NCI-H2196 treated with DMSO at 0.1 percent for 48 hours (cell line): Measurements from ENCODE around the gene RAB3A.
"Not testable (repeated sequence)": the region's sequence is repeated elsewhere in the genome, so short reads cannot be mapped to it uniquely, and the experiment has no call there.

ENCODE experiments used
- DNase-seq: peaks from one replicate; lab custom pipeline; 2025; ENCODE audit not compliant: unreplicated experiment; lab: John Stamatoyannopoulos, UW

RAB3A gene

DNA sequence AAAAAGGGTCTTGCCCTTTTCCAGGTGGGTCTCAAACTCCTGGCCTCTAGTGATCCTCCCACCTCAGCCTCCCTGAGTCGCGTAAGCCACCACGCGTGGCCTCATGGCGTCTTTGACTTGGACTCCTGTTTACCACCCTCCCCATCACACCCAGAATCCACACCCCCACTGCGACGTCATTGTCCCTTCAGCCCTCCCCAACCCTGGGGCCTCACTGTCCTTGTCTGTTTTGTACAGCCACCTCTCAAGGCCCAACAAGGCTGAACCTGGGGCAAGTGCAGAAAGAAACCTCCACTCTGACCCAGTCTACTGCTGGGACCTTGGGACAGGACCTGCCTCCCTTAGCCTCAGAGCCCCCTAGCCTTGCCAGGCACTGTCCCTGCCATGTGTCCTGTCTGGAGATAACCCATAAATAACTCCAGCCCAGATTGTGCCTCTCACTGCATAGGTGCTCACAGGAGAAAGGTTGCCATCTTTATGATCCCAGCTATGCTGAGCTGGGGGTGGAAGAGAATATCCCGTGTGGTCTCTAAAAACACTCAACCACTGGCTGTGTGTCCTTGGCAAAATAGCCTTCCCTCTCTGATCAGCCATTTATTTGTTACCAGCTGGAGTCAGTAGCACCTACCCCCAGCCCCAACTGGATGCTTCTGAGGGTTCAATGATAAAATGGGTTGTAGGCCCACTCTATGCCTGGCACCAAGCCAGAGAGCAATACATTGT, 32.1 kb downstream of the RAB3A start:
- DNase-seq = no peak

DNA sequence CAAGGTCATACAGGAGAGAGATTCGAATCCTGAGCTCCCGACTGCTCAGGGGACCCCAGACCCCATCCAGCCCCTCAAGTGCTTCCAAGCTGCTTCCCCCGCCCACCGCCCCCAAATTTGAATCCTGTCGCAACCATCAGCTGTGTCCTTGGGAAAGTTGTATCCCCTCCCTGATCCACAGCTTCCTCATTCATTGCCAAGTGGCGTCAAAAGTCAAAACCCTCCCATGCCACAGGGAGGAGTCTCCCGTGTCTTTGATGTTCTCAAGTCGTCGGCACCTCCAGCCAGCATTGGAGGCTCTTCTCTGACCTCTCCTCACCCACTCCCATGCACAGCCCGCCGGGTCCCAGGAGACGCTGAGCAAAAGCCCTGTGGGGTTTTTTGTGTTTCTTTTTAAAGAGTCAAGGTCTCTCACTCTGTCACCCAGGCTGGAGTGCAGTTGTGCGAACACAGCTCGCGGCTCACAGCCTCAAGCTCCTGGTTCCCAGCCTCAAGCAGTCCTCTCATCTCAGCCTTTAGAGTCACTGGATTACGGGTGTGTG, 33.1 kb downstream of the RAB3A start:
- no peak for DNase-seq

DNA sequence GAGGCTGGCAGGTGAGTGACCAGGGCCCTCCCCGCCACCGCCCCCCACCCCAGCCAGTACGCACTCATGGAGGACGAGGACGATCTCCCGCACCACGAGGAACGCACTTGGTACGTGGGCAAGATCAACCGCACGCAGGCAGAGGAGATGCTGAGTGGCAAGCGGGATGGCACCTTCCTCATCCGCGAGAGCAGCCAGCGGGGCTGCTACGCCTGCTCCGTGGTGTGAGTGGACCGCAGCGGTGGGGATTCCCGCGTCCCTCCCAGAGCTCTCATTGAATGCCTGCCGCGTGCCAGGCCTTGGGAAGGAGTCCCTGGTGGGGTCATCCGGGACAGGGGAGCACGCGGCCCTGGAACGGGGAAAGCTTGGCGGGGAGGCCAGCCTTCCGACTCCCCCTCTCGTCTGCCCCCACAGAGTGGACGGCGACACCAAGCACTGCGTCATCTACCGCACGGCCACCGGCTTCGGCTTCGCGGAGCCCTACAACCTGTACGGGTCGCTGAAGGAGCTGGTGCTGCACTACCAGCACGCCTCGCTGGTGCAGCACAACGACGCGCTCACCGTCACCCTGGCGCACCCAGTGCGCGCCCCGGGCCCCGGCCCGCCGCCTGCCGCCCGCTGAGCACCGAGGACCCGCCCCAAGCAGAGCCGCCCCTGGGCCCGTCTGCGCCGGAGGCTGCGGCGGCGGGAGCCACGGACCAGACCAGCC, 35.0 kb downstream of the RAB3A start:
- DNase-seq = no peak

DNA sequence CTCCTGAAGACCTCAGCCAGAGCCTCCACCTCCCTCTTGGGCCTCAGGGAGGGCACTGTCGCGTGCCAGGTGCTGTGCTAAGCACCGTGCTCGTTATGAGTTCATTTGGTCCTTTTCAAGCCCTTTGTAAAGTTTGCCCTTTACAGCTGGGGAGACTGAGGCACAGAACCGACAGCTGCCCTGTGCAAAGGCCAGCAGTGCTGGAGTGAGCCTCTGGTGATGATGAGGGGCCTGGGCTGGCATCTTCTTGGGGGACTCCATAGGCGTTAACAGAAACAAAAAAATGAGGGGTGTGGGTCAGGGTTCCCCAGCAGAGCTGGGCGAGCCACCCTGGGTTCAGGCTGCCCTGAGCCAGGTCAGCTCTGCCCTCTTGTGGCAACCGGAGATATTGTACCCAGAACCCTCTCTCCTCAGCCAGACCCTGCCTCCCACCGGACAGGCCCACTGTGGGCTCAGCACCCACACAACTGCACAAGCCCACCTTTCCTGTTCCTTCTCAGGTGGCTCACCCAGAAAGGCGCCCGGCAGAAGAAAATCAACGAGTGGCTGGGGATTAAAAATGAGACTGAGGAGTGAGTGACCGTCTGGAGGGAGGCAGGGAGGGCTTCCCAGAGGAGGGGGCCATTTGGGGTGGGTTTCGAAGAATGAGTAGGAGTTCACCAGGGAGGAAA, 35.7 kb downstream of the RAB3A start:
- DNase-seq = no peak

DNA sequence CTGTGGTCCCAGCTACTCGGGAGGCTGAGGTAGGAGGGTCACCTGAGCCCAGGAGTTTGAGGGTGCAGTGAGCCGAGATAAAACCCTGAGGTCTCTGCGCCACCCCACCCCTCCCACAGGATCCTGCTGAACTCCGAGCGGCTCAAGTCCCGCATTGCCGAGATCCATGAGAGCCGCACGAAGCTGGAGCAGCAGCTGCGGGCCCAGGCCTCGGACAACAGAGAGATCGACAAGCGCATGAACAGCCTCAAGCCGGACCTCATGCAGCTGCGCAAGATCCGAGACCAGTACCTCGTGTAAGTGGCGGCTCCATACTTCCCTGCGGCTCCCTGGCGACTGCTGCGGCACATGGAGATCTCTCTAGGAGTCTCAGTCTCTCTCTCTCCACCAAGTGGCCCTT, 36.8 kb downstream of the RAB3A start:
- DNase-seq = no peak

DNA sequence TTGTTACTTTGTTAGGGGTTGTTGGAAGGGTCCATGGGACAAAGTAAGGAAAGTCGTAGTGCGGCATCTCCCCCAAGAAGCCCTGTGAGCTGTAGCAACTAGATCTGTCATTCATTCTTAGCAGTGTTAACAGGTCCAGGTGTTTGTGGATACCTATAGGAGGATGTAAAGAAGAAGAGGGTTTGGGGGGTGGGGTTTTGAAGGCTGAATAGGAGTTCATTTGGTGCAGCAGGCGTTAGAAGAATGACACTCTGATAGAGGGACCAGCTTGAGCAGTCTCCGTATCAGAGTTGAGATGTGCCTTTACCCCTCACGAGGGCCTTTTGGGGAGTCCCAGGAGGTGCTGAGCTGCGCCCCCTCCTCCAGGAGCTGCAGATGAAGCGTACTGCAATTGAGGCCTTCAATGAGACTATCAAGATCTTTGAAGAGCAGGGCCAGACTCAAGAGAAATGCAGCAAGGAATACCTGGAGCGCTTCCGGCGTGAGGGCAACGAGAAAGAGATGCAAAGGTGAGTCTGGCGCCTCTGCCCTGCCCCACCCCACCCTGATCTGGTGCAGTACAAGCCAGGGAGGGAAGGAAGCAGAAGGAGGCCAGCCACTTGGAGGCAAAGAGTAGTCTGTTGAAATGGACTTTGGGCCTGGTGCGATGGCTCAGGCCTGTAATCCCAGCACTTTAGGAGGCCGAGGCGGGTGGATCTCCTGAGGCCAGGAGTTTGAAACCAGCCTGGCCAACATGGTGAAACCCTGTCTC, 37.9 kb downstream of the RAB3A start:
- no peak for DNase-seq

DNA sequence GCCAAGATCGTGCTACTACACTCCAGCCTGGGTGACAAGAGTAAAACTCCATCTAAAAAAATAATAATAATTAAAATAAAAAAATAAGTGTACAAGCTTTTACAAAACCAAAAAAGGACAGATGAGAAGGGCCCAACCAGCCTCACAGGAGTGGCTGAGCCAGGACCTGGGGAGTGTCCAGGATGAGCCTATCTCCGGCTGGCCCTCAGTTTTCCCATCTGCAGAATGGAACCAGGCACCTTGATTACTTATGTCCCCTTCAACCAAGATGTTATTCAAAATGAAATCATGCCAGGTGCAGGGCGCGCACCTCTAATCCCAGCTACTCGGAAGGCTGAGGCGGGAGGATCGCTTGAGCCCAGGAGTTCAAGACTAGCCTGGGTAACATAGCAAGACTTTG, 39.8 kb downstream of the RAB3A start:
- DNase-seq = no peak

DNA sequence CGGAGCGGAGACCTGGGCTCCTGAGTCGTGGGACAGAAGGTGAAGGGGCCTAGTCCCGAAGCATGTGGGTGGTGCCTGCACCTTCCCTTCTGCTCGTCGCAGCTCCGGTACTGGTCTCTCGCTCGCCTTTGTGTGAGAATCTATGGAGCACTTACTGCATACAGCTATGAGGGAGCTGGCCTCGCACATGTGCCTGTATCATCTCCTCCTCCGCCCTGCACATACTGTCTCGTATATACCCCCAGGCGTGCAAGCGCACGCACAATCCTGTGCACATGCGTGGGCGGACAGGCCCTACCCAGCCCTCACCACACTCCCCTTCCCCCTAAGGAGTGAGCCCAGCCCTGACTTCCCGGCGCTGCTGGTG, 42.2 kb downstream of the RAB3A start:
- no peak for DNase-seq

DNA sequence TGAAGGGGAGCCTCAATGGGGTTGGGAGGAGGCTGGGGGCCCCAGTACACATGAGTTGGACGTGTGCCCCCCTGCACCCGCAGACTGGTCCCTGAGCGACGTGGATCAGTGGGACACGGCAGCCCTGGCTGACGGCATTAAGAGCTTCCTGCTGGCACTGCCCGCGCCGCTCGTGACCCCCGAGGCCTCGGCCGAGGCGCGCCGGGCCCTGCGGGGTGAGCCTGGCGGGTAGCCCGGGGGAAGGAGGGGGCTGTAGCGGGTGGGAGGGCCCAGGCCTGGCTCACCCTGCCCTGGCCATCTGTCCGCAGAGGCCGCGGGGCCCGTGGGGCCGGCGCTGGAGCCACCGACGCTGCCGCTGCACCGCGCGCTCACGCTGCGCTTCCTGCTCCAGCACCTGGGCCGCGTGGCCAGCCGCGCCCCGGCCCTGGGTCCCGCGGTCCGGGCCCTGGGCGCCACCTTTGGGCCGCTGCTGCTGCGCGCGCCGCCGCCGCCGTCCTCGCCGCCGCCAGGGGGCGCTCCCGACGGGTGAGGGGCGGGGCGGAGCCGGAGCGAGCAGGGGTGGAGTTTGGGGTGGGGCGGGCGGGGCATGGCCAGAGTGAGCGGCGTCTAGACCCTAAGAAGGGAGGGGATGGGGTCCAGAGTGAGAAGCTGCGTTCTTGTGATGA, 42.7 kb downstream of the RAB3A start:
- DNase-seq = peak; percentile 42

DNA sequence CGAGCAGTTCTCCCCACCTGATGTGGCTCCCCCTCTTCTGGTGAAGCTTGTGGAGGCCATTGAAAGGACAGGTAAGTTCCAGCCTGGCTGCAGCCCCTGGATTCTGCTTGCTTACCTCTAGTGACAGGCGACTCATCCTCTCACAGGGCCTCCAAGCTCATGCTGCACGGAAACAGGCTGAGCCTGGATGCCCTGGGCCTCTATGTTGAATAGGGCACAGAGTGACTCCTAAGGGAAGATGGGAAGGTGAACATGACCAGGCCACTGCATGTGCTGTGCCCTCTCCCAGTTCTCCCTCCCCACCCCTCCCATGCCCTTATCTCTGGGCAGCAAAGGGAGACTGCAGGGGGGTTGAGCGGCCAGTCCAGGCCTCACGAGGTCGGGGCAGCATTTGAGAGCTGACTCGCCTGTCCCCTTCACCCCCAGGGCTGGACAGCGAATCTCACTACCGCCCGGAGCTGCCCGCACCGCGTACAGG, 43.3 kb downstream of the RAB3A start:
- DNase-seq = no peak

DNA sequence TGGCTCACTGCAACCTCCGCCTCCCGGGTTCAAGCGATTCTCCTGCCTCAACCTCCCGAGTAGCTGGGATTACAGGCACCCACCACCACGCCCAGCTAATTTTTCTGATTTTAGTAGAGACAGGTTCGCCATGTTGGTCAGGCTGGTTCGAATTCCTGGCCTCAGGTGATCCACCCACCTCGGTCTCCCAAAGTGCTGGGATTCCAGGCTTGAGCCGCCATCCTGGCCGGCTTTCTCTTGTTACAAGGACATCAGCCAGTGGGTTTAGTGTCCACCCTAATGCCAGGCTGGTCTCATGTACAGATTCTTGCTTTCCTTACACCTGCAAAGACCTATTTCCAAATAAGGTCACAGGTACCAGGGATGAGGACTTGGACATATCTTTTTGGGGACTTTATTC, 44.0 kb downstream of the RAB3A start:
- no peak for DNase-seq

DNA sequence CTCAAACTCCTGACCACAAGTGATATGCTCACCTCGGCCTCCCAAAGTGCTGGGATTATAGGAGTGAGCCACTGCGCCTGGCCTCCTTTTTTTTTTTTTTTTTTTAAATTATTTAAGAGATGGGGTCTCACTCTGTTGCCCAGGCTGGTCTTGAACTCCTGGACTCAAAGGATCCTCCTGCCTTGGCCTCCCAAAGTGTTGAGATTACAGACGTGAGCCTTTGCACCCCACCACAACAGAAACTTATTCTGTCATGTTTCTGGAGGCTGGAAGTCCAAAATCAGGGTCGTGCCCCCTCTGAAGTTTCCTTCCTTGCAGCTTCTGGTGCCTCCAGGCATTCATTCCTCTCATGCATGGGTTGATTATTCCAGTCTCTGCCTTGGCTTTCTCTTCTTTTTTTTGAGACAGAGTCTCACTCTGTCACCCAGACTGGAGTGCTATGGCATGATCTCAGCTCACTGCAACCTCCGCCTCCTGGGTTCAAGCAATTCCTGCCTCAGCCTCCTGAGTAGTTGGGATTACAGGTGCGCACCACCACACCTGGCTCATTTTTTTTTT, 44.7 kb downstream of the RAB3A start:
- DNase-seq = not testable (repeated sequence)

DNA sequence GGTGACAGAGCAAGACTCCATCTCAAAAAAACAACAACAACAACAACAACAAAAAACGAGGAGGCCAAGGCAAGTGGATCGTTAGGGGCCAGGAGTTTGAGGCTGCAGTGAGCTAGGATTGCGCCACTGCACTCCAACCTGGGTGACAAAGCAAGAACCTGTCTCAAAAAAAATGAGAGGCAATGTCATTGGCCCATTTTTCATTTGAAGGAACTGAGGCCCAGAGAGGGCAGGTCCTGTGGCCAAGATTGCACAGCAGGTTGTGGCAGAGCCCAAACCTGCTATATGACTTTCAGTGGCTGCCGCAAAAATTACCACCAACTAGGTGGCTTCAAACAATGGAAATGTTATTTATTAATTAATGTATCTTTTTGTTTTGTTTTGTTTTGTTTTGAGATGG, 45.4 kb downstream of the RAB3A start:
- no peak for DNase-seq

DNA sequence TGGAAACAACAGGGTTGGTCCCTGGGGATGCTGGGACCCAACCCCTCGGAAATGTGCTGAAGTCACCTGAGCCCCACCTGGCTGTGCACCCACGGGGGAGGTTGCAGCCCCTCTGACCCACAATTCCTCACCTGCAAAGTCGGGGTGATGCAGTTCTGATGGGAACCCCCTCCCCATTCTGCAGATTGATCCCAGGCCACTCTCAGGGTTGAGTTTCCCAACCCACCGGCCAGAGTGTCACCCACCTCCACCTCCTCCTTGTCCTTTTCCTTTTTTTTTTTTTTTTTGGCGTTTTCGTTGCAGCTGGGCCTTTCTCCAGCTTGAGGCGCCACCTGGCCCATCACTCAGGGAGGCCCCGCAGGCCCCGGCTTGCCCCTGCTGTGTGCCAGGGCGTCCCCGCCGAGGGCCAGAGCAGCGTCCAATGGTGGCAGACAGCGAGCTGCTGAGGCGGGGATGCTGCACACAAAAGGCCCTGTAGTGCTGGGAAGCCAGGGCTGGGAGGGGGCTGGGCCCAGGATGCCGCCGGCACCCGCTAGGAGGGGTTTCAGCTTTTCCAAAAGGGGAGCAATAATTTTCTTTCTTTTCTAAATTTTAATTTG, 46.3 kb downstream of the RAB3A start:
- peak; percentile 89 for DNase-seq

DNA sequence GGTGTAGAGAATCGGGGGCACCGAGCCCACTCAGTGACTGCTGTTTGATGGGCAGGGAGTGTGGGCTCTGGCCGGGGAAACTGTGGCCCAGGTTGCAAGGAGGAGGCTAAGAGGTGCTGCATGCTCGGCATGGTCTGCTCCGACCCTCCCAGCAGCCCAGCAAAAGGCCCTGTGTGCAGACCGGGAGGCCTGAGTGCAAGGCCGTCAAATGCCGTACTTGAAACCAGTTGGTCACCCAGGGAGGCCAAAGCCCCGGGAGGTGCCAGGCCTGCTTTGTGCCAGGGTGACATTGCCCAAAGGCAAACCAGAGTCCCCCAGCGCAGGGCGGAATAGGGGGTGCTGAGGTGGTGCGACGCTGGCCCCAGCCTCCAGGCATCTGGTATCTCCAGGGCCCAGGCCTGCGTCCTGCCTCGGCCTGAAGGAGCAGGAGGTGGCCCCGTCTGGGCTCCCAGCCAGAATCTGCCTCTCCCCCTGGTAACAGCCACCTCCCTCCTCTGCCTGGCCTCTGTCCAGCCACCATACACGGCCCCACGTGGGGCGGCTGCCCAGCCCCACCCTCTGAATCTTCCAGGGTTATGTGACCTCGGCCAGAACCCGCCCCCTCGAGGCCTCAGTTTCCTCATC, 46.9 kb downstream of the RAB3A start:
- DNase-seq = peak; percentile 93

DNA sequence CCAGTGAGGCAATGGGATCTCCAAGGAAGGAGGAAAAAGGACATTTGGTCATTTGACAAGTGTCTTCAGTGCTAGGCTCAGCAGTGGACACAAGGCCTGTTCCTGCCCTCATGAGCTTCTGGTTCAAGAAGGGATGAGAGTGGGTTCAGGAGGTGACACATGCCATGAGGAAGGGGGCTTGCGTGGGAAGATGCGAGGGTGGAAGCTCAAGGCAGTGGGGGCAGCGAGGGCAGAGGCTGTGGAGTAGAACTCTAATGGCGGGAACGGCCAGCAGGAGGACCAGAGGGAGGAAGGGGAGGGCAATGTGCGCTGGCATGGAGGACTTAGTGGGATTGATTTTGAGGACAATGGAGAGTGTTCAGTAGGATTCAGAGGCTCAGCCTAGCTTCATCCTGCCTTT, 47.6 kb downstream of the RAB3A start:
- no peak for DNase-seq

DNA sequence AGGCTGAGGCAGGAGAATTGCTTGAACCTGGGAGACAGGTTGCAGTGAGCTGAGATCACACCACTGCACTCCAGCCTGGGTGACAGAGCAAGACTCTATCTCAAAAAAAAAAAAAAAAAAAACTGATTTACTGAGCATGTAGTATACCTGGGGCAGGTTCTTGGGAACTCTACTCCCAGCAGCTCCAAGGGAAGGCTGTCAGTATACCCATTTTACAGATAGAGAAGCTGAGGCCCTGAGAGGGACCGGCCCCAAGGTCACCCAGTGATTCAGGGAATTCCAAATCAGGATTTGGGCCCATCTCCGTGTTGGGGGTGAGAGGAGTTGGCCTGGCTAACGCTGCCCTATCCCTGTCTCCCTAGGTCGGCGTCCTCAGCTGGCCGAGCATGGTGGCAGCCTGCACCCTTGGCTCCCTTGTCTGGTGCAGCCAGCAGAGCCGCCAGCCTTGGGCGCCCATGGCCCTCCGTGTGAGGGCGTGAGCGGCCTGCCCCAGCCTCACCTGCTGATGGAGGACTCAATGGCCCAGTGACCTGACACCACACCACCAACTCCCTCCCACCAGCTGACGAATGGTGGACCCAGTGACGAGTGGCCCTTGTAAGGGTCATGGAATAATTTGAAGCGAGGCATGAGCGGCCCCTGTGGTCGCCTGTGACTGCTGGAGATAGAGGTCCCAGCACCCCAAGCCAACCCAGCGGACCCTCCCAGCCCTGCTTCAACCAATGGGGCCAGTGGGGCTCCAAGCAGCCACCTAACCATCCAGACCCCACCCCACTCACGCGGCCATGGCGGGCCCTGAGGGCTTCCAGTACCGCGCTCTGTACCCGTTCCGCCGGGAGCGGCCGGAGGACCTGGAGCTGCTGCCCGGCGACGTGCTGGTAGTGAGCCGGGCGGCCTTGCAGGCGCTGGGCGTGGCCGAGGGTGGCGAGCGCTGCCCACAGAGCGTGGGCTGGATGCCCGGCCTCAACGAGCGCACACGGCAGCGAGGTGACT, 48.5 kb downstream of the RAB3A start:
- no peak for DNase-seq

DNA sequence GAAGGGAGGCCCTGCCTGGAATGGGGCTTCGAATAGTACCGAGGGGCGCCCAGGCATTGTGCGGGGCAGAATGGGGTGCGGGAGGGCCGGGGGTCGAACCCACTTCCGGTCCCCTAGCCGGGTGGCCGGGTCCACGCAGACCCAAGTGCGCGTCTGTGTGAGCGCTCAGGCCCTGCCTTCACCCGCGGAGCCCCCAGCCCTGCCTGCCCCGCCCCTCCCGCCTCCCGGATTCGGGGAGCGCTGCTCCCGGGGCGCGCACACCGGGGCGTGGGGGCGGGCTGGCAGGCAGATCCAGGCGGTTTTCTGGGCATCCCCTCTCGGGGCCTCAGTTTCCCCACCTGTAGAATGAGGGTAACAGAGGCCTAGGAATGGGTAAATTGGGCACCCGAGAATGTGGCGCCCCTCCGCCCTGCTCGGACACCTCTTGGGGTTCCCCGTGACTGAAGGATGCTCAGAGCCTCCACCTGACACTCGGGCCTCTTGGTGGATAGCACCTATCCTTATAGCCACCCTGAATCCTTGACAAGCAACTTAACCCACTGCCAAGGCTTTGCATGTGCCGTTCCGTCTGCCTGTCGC, 50.2 kb downstream of the RAB3A start:
- DNase-seq = no peak
